CD8-positive, alpha-beta memory T cell (primary cell): ENCODE data around the gene TMEM247. TPM values are rescaled to one million over a fixed set of nuclear protein-coding genes. Genes with fewer than 3 reads are reported as not detected.
"Not testable (repeated sequence)": the region's sequence is repeated elsewhere in the genome, so short reads cannot be mapped to it uniquely, and the experiment has no call there.

Experiments used
- CTCF ChIA-PET: fragments of 350-600 bp; sonication (Branson Sonifier 250); formaldehyde crosslinking; loops from one replicate; lab custom pipeline; 2021; ENCODE audit warnings: antibody characterized with exemption; lab: Charles Lee
- POLR2A ChIA-PET: fragments of 350-600 bp; sonication (Branson Sonifier 250); formaldehyde crosslinking; loops from one replicate; lab custom pipeline; 2021; ENCODE audit warnings: antibody characterized with exemption; lab: Charles Lee
- DNase-seq, 5 donors: peaks; one replicate each; pipeline versions ENCODE4 v3.0.0 to v3.0.0-alpha.2; 2020 to 2022; ENCODE audit warnings: mixed read lengths in 1 of 5
- H3K27ac ChIP-seq: one replicate; pipeline ENCODE4 v1.7.0; 2013; ENCODE audit warnings: low read depth, mild to moderate bottlenecking, low read length, moderate library complexity
- H3K27me3 ChIP-seq: 2 replicates; pipeline ENCODE4 v1.7.0; 2013; ENCODE audit warnings: low read length, mild to moderate bottlenecking; ENCODE audit not compliant: insufficient read depth, poor library complexity, severe bottlenecking
- H3K36me3 ChIP-seq: 2 replicates; pipeline ENCODE4 v1.7.0; 2013; ENCODE audit warnings: mild to moderate bottlenecking, low read length, moderate library complexity; ENCODE audit not compliant: insufficient read depth
- H3K4me1 ChIP-seq: 2 replicates; pipeline ENCODE4 v1.7.0; 2013; ENCODE audit warnings: mild to moderate bottlenecking, low read length, moderate library complexity; ENCODE audit not compliant: insufficient read depth
- H3K4me3 ChIP-seq: 2 replicates; pipeline ENCODE4 v1.7.0; 2013; ENCODE audit warnings: mild to moderate bottlenecking, low read length
- H3K9me3 ChIP-seq: 2 replicates; pipeline ENCODE4 v1.7.0; 2013; ENCODE audit warnings: mild to moderate bottlenecking, low read length
- H3K27ac Mint-ChIP-seq, 8 donors: one replicate each; pipeline ENCODE4 v1.8.0; 2020 to 2021; ENCODE audit warnings: mixed read lengths in 8 of 8, mild to moderate bottlenecking in 6 of 8, inconsistent platforms in 3 of 8, moderate library complexity in 3 of 8
- H3K27me3 Mint-ChIP-seq, 2 donors: one replicate each; pipeline ENCODE4 v1.8.0; 2020 to 2021; ENCODE audit warnings: mixed read lengths in 2 of 2, mild to moderate bottlenecking in 1 of 2, moderate library complexity in 1 of 2
- H3K36me3 Mint-ChIP-seq, 3 donors: one replicate each; pipeline ENCODE4 v1.8.0; 2020 to 2021; ENCODE audit warnings: mixed read lengths in 3 of 3, inconsistent platforms in 1 of 3, mild to moderate bottlenecking in 1 of 3
- H3K4me1 Mint-ChIP-seq, 3 donors: one replicate each; pipeline ENCODE4 v1.8.0; 2020 to 2021; ENCODE audit warnings: mixed read lengths in 3 of 3, inconsistent platforms in 1 of 3, mild to moderate bottlenecking in 1 of 3
- H3K4me3 Mint-ChIP-seq, 7 donors: one replicate each; pipeline ENCODE4 v1.8.0; 2020 to 2021; ENCODE audit warnings: mixed read lengths in 7 of 7, mild to moderate bottlenecking in 6 of 7, moderate library complexity in 4 of 7, inconsistent platforms in 2 of 7
- H3K9me3 Mint-ChIP-seq, 5 donors: one replicate each; pipeline ENCODE4 v1.8.0; 2020 to 2022; ENCODE audit warnings: mixed read lengths in 5 of 5, mild to moderate bottlenecking in 3 of 5, moderate library complexity in 2 of 5, inconsistent platforms in 1 of 5
- polyA plus RNA-seq: library from polyadenylated mRNA; unstranded; fragments of 300-500 nt; fragmentation: Illumina TruSeq; gene quantifications from one replicate; pipeline ENCODE4 v1.2.3, GENCODE V29; 2021
- total RNA-seq, 2 experiments: library from RNA; stranded (reverse); gene quantifications; one replicate each; pipeline ENCODE4 v1.2.3, GENCODE V29; 2021

TMEM247 gene
- total and polyA plus RNA-seq, 3 experiments from 2014 or later: not detected

DNA sequence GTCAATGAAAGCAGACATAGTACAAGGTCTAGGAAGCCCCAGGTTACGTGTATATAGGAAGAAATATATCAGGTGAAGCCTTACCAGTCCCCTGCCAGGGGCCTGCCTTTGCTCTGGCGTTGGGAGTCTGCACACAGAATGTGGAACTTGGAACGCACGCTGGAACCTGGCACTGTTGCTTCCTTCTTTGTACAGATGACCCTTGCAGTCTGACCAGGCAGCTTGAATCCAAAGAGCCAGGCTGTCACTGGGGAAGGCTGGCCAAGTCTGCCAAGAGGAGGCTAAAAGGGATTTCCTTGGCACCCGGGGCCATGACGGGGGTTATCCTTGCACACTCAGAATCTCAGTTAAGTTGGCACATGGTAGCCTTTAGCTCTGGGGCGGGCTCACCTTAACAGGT lies 39.5 kb downstream of the TMEM247 start:
- H3K9me3 Mint-ChIP-seq: peaks cover 18 to 27% (median 24%) of the 10 kb centered on the region in 5 donors
- H3K4me3 Mint-ChIP-seq: no peak overlapping the region
- no peak overlapping the region for H3K27ac Mint-ChIP-seq
- POLR2A ChIA-PET: no interaction called here
- Histone ChIP-seq H3K4me1 (no peaks in the 10 kb centered on the region), H3K27me3 (no peaks in the 10 kb centered on the region), H3K36me3 (no peaks in the 10 kb centered on the region), H3K4me3 (no peak overlapping the region), H3K9me3 (peaks cover 5% of the 10 kb centered on the region), H3K27ac (no peak overlapping the region)
- H3K27me3 Mint-ChIP-seq: no peaks in the 10 kb centered on the region
- DNase-seq: no peak
- peaks cover 7 to 20% (median 10%) of the 10 kb centered on the region in 3 donors for H3K36me3 Mint-ChIP-seq
- CTCF ChIA-PET: no interaction called here
- peaks cover 0 to 9% (median 0%) of the 10 kb centered on the region in 3 donors for H3K4me1 Mint-ChIP-seq

DNA sequence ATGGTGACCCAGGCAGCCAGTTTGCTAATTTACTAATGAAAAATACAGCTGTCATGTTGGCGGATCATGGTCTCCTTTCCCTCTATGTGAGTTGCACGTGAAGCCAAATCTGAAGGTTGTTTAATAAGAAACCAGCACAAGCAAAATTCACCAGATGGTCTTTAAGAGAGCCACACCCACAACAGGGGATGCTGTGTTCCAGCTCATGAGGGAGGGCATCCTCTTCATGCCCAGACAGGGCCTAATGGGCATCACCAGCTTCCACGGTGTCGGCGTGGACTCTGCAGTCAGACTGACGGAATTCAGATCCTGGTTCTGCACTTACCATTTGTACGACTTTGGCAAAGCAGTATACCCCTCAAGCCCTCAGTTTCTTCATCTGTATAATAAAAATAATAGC lies 39.9 kb downstream of the TMEM247 start:
- Mint-ChIP-seq H3K27ac (no peak overlapping the region), H3K36me3 (peaks cover 7 to 23% (median 9%) of the 10 kb centered on the region in 3 donors), H3K4me1 (peaks cover 0 to 9% (median 0%) of the 10 kb centered on the region in 3 donors), H3K9me3 (peaks cover 18 to 26% (median 24%) of the 10 kb centered on the region in 5 donors), H3K4me3 (no peak overlapping the region), H3K27me3 (no peaks in the 10 kb centered on the region)
- Histone ChIP-seq H3K4me3 (no peak overlapping the region), H3K9me3 (peaks cover 5% of the 10 kb centered on the region), H3K27ac (no peak overlapping the region), H3K27me3 (no peaks in the 10 kb centered on the region), H3K4me1 (no peaks in the 10 kb centered on the region), H3K36me3 (no peaks in the 10 kb centered on the region)
- POLR2A ChIA-PET: no interaction called here
- CTCF ChIA-PET: no interaction called here
- no peak for DNase-seq

DNA sequence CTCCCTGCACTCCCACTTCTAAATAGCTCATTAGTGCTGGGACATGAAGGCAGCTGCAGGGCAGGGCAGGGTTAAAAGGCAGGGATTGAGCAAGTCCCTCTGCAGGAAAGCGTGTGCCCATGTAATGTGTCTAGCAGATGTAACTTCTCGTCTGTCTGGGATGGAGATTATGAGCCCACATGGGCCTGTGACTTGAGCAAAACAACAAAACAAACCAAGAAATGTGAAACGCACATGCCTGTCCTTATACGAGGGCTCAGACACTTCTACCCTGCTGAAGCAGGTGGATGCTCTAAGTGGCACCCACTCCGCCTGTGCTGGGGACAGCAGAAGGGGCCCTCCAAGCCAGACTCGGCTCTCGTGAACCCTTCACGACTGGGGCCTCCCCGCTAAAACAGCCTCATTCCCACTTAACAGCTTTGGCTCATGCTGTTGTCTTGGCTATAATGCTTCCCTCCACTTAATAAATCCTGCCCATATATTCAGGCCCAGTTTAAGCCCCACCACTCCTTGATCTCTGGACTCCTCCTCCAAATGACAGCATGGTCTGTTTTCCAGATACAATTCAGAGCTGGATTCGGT lies 40.9 kb downstream of the TMEM247 start:
- POLR2A ChIA-PET: no interaction called here
- no peaks in the 10 kb centered on the region for H3K27me3 ChIP-seq
- Mint-ChIP-seq H3K4me3 (no peak overlapping the region), H3K27ac (peak overlapping the region in 1 of 8 donors; percentile 70), H3K9me3 (peaks cover 12 to 18% (median 15%) of the 10 kb centered on the region in 5 donors), H3K27me3 (peaks cover 0 to 1% of the 10 kb centered on the region in 2 donors), H3K36me3 (peaks cover 6 to 20% (median 7%) of the 10 kb centered on the region in 3 donors), H3K4me1 (peaks cover 0 to 9% (median 0%) of the 10 kb centered on the region in 3 donors)
- no peaks in the 10 kb centered on the region for H3K4me1 ChIP-seq
- no peaks in the 10 kb centered on the region for H3K9me3 ChIP-seq
- H3K4me3 ChIP-seq: no peak overlapping the region
- H3K27ac ChIP-seq: no peak overlapping the region
- CTCF ChIA-PET: no interaction called here
- no peaks in the 10 kb centered on the region for H3K36me3 ChIP-seq
- no peak for DNase-seq

DNA sequence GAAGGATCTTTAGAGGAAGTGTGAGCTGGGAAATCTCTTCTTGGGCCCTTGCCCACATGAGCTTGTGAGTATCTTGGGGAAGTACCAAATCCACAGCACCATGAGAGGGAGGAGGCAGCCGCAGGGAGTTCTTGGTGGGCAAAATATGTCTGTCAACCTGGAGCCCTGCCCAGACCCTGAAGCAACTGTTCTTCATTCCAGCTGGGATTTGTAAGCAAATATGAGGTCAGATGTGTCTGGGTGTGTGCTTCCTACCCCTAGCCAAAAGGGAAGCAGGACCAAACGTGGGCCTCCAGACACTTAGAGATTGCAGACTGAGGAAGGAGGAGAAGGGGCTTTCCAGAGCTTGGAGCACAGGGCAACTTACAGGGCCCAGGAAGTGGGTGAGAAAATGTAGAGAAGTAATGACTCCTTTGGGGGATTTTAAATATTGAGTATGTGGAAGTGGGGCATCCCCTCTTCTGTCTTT lies 41.9 kb downstream of the TMEM247 start:
- H3K27me3 ChIP-seq: no peaks in the 10 kb centered on the region
- Mint-ChIP-seq H3K9me3 (peaks cover 3 to 8% (median 5%) of the 10 kb centered on the region in 5 donors), H3K27ac (peak overlapping the region in 1 of 8 donors; percentile 58), H3K36me3 (peaks cover 0 to 10% (median 0%) of the 10 kb centered on the region in 3 donors), H3K4me1 (peaks cover 0 to 9% (median 0%) of the 10 kb centered on the region in 3 donors), H3K27me3 (peaks cover 0 to 1% of the 10 kb centered on the region in 2 donors), H3K4me3 (no peak overlapping the region)
- ChIA-PET CTCF (no interaction called here), POLR2A (no interaction called here)
- no peak overlapping the region for H3K4me3 ChIP-seq
- no peaks in the 10 kb centered on the region for H3K4me1 ChIP-seq
- H3K27ac ChIP-seq: no peak overlapping the region
- no peaks in the 10 kb centered on the region for H3K36me3 ChIP-seq
- DNase-seq: no peak
- H3K9me3 ChIP-seq: no peaks in the 10 kb centered on the region

DNA sequence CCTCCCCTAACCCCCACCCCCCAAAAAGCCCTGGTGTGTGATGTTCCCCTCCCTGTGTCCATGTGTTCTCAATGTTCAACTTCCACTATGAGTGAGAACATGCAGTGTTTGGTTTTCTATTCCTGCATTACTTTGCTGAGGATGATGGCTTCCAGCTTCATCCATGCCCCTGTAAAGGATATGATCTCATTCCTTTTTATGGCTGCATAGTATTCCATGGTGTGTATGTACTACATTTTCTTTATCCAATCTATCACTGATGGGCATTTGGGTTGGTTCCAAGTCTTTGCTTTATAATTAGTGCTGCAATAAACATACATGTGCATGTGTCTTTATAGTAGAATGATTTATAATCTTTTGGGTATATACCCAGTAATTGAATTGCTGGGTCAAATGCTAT lies 43.0 kb downstream of the TMEM247 start:
- H3K9me3 Mint-ChIP-seq, H3K9me3 ChIP-seq, H3K27me3 Mint-ChIP-seq, H3K36me3 Mint-ChIP-seq, DNase-seq, H3K4me3 Mint-ChIP-seq, H3K27ac ChIP-seq, H3K4me3 ChIP-seq, POLR2A ChIA-PET, H3K27me3 ChIP-seq, CTCF ChIA-PET, H3K36me3 ChIP-seq, H3K27ac Mint-ChIP-seq, H3K4me1 ChIP-seq, H3K4me1 Mint-ChIP-seq: not testable (repeated sequence)

DNA sequence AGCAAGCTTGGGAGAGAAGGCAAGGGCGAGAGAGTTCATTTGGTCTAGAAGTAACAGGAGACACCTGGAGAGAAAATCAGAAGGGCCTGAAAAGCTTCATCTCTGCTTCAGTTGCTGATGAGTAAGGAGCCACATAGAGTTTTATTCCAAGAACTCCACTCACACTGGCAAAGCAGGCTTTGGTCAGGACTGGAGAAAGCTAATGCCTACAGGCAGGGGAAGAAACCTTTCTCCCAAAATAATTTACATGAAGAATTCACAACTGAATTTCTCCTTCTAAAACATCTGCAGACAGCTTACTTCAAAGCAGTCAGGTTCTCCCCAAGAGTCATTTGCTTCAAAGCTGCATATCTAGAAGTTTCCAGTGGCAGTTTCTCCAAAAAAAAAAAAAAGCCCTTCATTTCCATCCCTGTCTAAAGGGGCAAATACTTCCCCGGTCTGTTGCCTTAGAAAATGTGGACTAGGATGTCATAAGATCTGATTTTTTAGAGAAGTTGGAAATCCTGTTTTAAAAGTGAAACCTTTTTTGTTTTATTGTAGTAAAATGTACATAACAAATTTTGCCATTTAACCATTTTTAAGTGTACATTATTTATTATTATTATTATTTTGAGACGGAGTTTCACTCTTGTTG lies 46.3 kb downstream of the TMEM247 start:
- H3K27me3 ChIP-seq: no peaks in the 10 kb centered on the region
- no peak overlapping the region for H3K27ac ChIP-seq
- no peak overlapping the region for H3K4me3 ChIP-seq
- H3K9me3 ChIP-seq: no peaks in the 10 kb centered on the region
- CTCF ChIA-PET: interaction anchor here (0.9 to 1.2 kb wide), 2 partner anchors 12 to 15 kb away, joined by 3 to 5 read pairs; no protein-coding TSS in a partner anchor
- H3K27me3 Mint-ChIP-seq: peaks cover 0 to 1% of the 10 kb centered on the region in 2 donors
- DNase-seq: no peak
- H3K36me3 Mint-ChIP-seq: peaks cover 3 to 12% (median 4%) of the 10 kb centered on the region in 3 donors
- H3K9me3 Mint-ChIP-seq: no peaks in the 10 kb centered on the region
- H3K4me1 ChIP-seq: no peaks in the 10 kb centered on the region
- no peaks in the 10 kb centered on the region for H3K36me3 ChIP-seq
- H3K27ac Mint-ChIP-seq: no peak overlapping the region
- no peak overlapping the region for H3K4me3 Mint-ChIP-seq
- peaks cover 0 to 9% (median 0%) of the 10 kb centered on the region in 3 donors for H3K4me1 Mint-ChIP-seq
- POLR2A ChIA-PET: no interaction called here

DNA sequence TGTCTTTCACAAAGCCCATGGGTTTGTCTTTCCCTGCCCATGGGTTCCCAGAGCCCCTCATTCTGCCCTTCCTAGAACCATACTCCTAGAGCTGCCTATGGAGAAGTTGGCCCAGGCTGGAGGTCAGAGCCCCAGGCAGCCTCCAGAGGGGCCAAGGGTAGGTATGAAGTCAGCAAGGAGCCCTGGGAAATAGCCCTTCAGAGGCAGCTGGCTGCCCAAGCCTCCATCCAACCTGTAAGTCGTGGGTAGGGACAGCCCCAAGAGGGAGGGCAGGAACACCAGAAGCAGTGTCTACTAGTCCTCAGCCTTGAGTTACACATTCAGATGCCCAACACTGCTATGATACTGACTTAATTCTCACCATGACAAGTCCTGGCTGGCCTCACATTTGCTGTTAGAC lies 49.5 kb downstream of the TMEM247 start:
- H3K27me3 Mint-ChIP-seq: peaks cover 0 to 1% of the 10 kb centered on the region in 2 donors
- H3K9me3 Mint-ChIP-seq: no peaks in the 10 kb centered on the region
- no peak overlapping the region for H3K4me3 ChIP-seq
- H3K4me3 Mint-ChIP-seq: no peak overlapping the region
- H3K27me3 ChIP-seq: no peaks in the 10 kb centered on the region
- no peaks in the 10 kb centered on the region for H3K9me3 ChIP-seq
- no peak overlapping the region for H3K27ac Mint-ChIP-seq
- H3K36me3 ChIP-seq: no peaks in the 10 kb centered on the region
- POLR2A ChIA-PET: no interaction called here
- peaks cover 3 to 12% (median 4%) of the 10 kb centered on the region in 3 donors for H3K36me3 Mint-ChIP-seq
- DNase-seq: no peak
- peaks cover under 1% of the 10 kb centered on the region in 3 donors for H3K4me1 Mint-ChIP-seq
- CTCF ChIA-PET: no interaction called here
- no peak overlapping the region for H3K27ac ChIP-seq
- H3K4me1 ChIP-seq: peaks cover under 1% of the 10 kb centered on the region

DNA sequence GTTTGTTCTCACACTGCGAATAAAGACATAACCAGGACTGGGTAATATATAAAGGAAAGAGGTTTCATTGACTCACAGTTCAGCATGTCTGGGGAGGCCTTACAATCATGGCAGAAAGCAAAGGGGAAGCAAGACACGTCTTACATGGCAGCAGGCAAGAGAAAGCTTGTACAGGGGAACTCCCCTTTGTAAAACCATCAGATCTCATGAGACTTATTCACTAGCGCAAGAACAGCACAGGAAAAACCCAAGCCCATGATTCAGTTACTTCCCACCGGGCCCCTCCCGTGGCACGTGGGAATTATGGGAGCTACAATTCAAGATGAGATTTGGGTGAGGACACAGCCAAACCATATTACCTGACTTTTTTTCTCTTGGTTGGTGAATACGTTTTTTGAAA lies 51.3 kb downstream of the TMEM247 start:
- Histone ChIP-seq H3K9me3 (no peaks in the 10 kb centered on the region), H3K27ac (no peak overlapping the region), H3K4me3 (no peak overlapping the region), H3K27me3 (no peaks in the 10 kb centered on the region), H3K4me1 (peaks cover 17% of the 10 kb centered on the region), H3K36me3 (no peaks in the 10 kb centered on the region)
- H3K9me3 Mint-ChIP-seq: no peaks in the 10 kb centered on the region
- H3K27ac Mint-ChIP-seq: no peak overlapping the region
- no peak for DNase-seq
- peaks cover 3 to 6% (median 3%) of the 10 kb centered on the region in 3 donors for H3K36me3 Mint-ChIP-seq
- H3K4me1 Mint-ChIP-seq: peaks cover 18% of the 10 kb centered on the region in 3 donors
- POLR2A ChIA-PET: no interaction called here
- H3K27me3 Mint-ChIP-seq: no peaks in the 10 kb centered on the region
- H3K4me3 Mint-ChIP-seq: no peak overlapping the region
- CTCF ChIA-PET: no interaction called here
